Hematopoietic multipotent progenitor cell (in vitro differentiated cells): ENCODE measurements around the gene PIEZO1. TPM values are rescaled to one million over a fixed set of nuclear protein-coding genes. Genes with fewer than 3 reads are reported as not detected.

Experiments used
- DNase-seq, 3 donors: peaks; one replicate each; pipeline ENCODE4 v3.0.0-alpha.2; 2011 to 2015; ENCODE audit warnings: low read depth in 2 of 3, low spot score in 2 of 3
- total RNA-seq: library from RNA; depleted of rRNA; stranded (reverse); fragments of >200 nt; gene quantifications from one replicate; pipeline ENCODE4 v1.2.3, GENCODE V29; 2012

PIEZO1 gene
- total RNA-seq, 1 donor = 394 TPM

DNA sequence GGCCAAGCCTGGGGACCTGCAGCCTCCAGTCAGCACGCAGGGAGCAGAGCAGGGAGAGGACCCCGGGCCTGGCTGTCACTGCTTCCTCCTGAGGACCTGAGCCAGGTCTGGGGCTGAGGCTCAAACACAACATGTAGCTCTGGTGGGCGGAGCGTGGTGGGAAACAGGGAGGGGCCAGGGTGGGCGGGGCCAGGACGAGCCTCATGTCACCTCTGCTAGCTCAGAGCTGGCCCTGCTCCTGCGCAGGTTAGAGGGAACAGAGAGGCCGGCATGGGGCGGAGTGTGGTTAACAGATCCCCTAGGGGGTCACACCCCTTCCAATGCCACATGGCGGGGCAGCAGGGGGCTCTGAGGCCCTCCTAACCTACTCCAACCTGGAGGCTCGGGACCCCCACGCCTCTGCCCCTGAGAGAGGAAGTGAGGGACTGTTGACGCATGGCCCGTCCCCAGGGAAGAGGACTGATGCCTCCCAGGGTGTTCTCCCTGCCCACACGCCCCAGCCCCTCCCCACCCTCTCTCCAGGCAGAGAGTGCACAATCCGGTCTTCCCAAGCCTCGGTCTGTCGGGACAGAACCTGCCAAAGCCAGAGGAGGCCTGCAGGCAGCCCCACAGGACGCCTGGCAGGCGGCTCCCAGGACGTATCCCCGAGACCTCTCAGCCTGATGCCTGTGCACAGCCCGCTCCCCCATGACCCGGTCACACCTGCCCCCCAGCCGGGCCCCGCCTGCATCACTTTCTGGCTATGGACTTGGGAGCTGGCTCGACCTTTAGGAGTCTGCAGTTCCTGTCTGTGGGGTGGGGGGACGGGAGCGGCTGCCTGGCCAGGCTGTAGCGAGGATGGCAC is 15.2 kb downstream of the PIEZO1 start:
- peak in 1 of 3 donors; percentile 65 for DNase-seq

DNA sequence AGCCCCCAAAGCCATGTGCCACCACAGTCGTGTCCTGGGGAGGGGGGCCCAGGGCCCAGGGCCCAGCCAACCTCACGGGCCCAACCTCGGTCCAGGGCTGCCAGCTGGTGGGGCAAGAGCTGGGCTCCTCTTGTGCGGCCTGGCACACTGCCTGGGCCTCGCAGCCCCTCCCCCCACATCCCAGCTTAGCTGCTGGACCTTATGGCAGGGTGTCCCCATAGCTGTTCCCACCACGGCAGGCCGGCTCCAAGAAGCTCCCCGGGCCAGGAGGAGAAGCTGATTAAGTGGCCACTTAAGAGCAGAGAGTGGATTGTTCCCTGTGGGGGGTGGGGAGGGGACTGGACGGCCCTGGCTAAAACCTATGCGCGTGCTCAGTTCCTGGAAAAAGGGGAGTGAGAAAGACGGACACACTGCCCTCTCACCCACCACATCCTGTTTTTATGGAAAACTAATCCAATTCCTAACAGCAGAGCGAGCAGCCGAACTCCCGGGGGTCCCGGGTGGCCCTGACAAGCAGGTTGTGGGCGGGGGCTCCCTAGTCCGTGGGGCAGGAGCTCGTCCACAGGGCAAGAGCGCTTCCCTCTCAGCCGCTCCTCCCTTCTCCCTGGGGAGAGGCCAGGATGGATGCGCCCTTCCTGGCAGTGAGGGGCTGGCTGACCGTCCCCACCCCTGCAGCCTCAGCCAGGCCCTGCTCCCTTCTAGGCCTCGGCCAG is 16.8 kb downstream of the PIEZO1 start:
- DNase-seq = no peak

DNA sequence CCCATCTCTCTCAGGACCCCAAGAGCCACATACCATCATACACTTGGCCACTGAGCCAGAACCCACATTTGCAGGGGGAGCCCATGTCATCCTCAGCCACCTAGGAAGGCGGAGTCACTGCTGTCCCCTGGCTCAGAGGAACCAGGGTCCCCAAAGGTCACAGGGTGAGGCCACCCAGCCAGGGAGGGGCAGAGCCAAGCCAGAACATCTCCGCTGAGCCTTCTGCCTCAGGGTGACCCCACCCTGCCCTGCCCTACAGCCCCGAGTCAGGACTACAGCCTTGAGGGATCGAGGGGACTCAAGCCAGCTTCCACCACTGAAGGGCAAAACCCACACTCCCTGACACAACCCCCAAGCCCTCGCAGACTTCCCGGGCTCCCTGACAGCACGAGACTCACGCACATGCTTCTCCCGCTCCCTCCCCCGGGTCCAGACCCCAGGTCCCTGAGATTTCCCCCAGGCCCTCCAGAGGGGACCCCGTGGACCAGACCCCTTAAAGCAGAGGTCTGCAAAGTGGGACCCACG is 17.4 kb downstream of the PIEZO1 start:
- DNase-seq = no peak

DNA sequence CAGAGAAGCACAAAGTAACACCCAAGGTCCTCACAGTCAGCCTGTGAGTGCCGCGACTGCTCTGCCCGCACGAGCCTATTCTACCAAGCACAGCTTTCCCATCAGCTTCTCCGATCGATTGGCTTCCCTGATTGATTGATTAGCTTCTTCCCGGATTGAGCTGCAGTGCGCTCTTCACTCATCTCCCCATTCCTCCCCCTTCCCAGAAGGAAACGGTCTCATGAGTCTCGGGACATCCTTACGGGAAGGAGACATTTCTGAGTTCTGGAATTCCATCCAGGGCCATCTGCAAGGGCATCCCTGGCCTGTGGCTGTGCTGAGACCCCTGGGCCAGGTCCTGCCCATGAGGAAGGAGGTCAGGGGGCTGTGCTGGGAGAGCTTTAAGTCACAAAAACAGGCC is 18.0 kb downstream of the PIEZO1 start:
- no peak for DNase-seq

DNA sequence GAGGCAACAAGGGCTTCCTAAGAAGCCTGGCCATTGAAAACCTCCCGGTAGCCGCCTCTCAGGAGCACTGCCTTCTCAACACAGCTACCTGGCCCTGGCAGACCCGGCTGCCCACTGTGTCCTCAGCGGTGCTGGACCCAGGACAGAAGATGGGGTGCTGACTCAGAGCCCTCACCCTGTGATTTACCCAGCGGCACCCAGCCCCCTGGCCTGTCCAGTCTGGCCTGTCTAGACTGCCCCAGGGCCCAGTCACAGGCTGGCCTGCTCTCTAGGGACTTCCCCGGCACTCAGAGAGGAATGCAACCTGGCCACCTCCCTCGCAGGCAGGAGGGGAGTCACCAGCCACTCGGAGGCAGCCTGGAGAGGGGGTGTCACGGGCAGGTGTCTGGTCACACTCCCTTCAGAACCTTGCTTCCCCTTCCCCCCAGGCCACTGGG is 20.1 kb downstream of the PIEZO1 start:
- no peak for DNase-seq

DNA sequence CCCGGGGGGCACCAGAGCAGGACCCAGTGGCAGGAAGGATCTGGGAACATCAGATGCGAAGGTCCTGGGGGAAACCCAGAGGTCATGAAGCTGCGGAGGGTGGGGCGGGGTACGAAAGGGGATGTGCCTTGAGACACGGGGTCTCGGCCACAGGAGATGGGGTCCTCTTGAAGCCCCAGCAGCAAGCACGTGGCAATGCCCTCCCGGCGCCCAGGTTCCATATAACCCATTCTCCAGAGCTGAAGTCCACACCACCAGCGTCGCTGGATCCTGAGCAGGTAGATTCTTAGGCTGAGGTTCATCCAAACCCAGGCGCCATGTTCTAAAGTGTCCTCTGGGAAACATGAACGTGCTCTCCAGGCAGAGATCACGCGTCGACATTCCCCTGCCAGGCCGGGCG is 20.9 kb downstream of the PIEZO1 start:
- no peak for DNase-seq

DNA sequence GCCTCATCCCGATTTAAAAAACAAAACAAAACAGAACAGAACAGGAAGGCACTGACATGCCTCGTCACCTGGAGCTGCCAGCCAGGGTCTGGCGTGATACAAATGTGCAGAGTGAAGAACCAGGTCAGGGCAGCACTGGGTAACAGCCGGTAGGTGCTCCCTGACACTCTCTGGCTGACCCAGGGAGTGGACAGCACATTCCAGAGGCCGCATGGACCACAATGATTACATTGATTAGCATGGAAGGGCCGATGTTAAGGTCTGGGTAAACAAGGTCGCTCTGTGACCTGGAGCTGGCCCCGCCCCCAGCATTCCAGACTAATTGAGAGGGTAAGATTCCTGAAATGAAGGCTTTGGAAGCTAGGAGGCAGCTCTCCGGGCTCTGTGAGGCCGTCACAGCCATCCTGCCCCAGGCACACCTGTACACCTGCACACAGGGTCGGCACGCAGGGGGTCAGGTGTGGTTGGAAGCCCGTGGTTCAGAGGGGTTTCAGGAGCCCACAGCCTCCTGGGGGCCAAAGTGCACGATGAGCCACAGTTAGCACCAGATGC is 21.4 kb downstream of the PIEZO1 start:
- DNase-seq = no peak

DNA sequence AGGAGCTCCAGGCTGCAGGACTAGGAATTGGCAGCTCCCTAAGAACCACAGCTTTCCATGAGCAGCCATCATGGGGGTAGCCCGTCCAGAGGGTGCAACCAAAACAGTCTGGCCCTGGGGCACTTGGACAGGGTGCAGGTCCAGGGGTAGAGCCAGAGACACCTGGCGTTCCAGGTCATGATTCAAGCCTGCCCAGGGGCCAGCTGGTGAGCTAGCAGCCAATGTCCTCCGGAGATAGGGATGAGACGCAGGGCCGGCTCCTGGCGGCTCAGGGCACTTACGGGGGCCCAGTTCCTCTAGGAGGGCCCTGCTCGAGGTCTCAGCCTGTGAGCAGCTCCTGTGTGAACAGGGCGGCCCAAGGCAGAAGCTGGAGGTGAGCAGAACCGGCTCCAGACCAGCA is 22.1 kb downstream of the PIEZO1 start:
- no peak for DNase-seq

DNA sequence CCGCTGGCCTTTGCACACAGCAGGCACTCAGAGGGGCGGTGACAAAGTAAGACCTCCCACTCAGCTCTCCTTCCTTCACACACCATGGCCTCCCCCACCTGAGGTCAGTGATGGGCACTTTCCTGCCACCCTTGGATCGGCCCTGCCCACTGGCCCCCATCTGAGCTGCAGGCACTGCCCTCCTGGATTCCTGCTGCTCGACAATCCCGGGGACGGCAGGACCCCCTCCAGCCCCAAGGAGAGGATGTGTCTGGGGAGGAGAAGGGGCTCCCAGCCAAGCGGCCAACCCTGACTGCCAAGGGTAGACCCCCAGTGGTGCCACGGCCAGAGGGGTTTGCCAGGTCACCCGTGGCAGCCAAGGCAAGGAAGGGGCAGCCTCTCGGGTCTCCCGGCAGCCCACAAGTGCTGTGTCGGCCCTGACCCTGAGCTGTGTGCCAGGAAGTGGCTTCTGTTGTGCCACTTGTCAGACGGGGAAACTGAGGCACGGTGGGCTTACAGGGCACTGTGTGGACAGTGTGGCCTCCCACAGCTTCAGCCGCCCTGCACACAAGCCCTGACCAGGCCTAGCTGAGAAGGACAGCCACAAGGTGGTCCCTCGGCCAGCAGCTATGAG is 22.7 kb downstream of the PIEZO1 start:
- DNase-seq = no peak

DNA sequence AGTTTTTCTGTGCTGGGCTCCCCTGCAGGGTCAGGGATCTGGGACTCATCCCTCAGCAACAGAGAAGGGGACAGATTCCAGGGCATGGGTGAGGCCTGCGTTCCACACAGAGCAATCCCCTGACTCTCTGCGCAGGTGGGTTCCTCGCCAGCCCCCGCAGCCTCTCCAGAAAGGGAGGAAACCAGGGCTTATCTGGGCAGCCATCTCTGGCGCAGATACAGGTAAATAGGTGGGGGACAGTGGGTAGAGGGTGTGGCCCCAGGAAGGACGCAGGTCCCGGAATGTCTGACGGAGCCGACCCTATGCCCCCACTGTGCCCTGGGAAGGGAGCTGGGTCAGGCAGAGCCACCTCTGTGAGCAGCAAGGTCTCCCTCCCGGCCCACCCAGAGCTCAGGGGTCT is 23.2 kb downstream of the PIEZO1 start:
- DNase-seq = no peak

DNA sequence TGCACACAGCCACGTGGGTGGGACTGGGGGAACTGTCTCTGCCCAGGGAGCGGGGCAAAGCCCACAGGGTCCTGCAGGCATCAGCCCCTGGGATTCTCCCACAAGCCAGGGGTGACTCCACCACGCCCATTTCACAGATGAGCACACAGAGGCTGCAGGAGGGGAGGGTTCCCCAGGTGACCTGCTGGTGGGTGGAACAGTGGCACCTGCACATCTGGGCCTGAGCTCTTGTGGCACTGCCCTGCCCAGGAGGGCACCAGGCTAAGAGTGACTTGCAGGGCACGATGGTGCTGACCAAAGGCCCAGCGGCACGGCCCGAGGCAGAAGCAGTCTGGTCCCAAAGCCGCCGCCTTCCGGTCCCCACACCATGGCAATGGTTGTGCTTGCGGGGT is 23.9 kb downstream of the PIEZO1 start:
- no peak for DNase-seq

DNA sequence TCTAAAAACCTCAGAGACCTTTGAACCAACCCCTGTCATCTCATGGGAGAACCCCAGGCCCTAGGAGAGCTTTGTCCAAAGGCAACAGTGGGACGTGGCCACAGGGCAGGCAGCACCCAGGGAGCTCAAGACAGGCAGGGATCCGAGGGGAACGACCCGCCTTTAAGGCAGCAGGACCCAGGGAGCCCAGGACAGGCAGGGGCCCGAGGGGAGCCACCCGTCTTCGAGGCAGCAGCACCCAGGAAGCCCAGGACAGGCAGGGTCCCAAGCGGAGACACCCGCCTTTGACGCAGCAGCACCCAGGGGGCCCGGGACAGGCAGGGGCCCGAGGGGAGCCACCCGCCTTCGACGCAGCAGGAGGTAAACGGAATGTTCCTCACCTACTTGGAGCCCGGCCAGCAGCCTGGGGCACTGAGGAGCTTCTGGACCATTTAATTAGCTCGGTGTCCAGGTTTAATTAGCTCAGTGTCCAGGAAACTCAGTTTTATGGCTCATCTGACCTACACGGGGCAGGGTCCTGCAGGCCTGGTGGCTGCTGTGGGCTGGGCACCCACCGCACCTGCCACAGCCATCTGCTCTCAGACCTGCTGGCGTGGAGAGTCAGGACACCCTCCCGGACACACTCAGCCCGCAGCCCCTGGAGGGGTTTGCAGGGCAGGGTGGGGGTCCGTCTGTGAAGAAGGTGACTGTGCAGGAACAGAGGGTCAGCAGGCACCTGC is 24.4 kb downstream of the PIEZO1 start:
- DNase-seq = no peak

DNA sequence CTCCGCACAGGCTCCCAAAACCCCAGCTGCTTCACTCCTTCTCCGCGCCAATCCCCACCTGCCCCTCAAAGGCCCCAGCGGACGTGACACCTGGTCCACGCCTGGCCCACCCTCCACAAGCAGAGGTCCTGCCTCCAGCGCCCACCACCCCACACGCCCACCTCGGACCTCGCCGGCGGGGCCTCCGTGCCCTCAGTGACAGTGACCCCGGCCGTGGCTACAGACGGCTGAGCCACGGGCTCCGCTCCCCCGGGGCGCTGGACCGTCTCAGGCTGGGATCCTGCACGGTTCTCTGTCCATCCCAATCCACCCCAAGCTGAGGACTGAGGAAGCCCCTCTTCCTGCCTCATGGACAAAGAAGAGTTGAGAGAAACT is 25.1 kb downstream of the PIEZO1 start:
- DNase-seq = no peak

DNA sequence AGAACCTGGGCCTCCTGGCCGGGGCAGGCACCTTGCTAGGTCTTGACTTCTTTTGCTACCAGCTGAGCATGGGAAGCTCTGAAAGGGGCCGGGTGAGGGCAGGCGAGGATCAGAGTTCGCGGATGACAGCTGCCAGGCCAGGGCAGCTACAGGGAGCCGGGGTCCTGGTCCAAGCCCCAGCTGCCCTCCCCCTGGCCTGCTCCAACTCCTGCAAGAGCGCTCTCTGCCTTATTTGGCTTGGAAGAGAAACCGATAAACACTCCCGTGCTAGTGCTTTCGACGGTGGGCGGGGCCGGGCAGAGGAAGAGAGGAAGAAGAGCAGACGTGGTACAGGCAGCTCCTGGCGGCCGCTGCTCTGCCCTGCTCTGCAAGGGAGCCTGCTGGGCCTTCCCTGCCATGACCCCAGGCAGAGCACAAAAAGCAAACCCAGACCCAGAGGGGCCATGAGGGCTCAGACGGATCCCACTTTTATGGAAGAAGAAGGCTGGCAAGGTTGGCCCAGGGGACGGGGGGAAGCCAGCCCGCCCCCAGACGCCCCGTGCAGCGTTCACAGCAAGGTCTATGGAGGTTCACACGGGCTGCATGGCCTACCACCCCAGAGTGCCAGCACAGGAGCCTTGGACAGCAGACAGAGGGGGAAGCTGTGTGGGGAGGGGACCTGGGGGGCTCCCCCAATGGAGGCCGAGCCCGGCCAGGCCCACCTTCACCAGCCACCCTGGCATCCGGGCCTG is 25.6 kb downstream of the PIEZO1 start:
- DNase-seq = peak in 2 of 3 donors; percentile 31 to 34

DNA sequence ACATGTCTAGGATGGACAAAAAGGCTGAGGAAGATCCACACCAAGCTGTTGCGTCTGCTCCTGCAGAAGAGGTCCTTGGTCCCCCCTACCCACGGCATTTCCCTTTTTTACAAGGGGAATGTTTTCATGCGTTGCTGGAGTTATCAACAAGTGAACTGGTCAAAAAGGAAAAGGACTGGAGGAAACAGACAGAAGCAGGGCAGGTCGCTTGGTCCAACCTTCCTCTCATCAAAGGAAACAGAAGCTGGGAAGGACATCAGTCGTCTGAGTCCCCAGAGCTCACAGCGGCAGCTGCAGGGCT is 26.1 kb downstream of the PIEZO1 start:
- no peak for DNase-seq

DNA sequence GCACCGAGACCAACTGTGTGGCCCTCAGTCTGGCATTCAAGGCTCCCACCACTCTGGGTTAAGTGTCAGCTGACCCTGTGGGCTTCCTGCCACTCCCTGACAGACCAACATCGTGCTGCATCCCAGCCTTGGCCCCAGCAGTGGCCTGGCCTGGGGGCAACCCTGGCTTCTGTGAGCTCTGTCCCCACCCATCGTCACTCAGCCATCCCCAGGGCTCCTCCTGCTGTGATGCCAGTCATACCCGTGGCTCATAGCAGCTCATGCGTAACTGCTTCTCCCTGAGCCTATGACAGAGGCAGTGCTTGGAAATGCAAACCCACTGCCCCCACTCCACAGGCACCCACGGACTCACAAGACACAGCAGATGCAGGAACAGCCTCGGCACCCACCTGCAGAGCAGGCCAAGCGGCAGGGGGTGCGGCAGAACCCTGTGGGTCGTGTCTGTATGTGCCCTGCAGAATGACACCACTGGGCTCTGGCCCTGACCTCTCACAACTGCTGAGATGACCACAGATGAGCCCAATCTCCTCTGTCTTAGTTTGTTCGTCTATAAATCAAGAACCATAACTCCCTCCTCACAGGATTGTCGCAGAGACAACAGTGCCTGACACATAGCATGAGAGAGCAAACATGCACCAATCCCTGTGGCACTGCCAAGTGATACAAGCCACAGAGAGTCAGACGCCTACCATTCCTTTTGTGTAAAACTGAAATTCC is 26.6 kb downstream of the PIEZO1 start:
- no peak for DNase-seq

DNA sequence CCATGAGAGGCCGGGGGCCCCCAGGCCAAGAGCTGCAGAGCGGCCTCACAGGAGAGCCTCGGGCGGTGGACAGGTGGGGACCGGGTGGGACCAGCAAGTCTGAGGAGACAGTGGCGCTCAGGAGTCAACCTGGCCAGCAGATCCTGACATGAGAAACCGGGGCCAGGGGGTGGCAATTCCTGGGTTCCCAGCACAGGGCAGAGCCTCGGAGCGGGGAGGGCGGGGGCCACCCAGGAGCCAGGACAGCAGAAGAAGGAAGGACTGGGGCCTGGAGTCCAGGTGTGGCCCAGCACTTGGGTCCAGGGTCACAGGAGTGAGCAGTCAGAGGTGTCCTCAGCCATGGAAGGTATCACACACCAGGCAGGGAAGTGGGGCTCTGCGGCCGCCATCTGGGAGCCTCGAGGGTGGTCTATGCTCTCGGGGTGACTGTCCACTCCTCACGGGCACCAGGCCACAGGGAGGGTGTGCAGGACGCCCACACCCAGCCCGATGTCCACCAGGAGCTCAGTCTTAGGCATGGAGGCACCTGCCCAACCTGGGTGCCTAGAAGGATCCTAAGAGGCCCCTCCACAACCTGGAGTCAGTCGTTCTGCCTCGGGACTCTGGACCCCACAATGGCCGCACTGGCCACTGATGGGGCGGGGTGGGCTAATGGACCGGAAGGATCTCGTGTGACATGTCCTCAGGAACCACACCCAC is 29.1 kb downstream of the PIEZO1 start:
- no peak for DNase-seq

DNA sequence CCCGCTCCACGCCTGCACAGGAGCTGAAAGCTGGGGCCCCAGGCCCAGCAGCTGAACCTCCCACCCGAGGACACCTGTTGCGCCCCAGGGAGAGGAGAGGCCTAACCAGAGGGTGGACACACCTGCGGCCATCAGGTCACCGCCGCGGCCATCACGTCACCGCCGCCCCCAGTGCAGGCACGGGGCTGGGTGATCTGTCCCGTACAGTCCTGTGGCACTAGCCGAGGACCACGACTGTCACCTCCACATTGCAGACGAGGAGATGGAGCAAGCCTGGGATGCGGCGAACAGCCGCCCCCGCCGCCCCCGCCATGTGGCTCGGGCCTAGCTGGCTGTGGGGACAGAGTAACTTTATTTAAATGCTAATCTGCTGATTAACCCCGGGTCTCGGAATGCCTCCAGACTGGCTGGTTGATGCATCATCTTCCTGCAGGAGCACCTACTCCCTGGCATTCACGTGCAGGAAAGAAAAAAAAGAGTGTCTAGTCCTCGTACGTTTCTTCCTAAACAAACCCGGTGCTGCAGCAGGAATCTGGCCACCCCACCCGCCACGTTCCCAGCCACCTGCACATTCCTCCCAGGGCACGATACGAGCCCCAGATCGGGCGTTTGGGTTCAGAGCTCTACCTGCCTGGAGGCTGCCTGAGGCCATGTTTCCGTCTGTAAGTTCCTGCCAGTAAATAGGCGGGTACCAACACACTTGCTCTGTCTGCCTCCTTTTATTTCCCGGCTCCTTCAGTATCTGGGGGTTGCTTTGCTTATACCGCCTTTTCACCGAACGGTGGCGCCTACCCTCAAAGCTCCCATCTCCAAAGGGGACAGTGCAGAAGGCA is 29.9 kb downstream of the PIEZO1 start:
- peak in 1 of 3 donors; percentile 44 for DNase-seq
